GM23338 (cell line): ENCODE measurements around the gene SNTB2. TPM values are rescaled to one million over a fixed set of nuclear protein-coding genes. Genes with fewer than 3 reads are reported as not detected.

Experiments
- ATAC-seq: fragments of 200-7000 bp; cut with Tn5 transposase; 3 replicates; pipeline ENCODE4 v1.9.1; 2020
- DNase-seq: peaks from one replicate; pipeline ENCODE4 v3.0.0-alpha.2; 2015; ENCODE audit warnings: low spot score
- H2AFZ ChIP-seq: fragments of 200-600 bp; sonication (generic); 2 replicates; pipeline ENCODE4 v1.8.0; 2016; ENCODE audit warnings: antibody characterized with exemption, mild to moderate bottlenecking, moderate library complexity
- H3F3A ChIP-seq: fragments of 200-600 bp; sonication (generic); replicated peaks from 2 replicates; pipeline ENCODE4 v1.8.0; 2017; ENCODE audit warnings: antibody characterized with exemption, mixed run types, low read depth
- H3K27ac ChIP-seq: fragments of 200-600 bp; sonication (generic); 2 replicates; pipeline ENCODE4 v1.6.1; 2016; ENCODE audit warnings: low read depth
- H3K27me3 ChIP-seq: fragments of 200-600 bp; sonication (generic); 2 replicates; pipeline ENCODE4 v1.8.0; 2016; ENCODE audit warnings: mild to moderate bottlenecking, mixed run types, moderate library complexity; ENCODE audit not compliant: insufficient read depth
- H3K36me3 ChIP-seq: fragments of 200-600 bp; sonication (generic); 2 replicates; pipeline ENCODE4 v1.8.0; 2016; ENCODE audit warnings: mild to moderate bottlenecking; ENCODE audit not compliant: insufficient read depth
- H3K4me1 ChIP-seq: fragments of 200-600 bp; sonication (generic); 2 replicates; pipeline ENCODE4 v1.8.0; 2016; ENCODE audit warnings: mild to moderate bottlenecking, moderate library complexity; ENCODE audit not compliant: insufficient read depth
- H3K4me2 ChIP-seq: fragments of 200-600 bp; sonication (generic); 2 replicates; pipeline ENCODE4 v1.7.1; 2017; ENCODE audit warnings: mixed run types
- H3K4me3 ChIP-seq: fragments of 200-600 bp; sonication (generic); 2 replicates; pipeline ENCODE4 v1.6.1; 2016; ENCODE audit warnings: mixed run types
- H3K79me2 ChIP-seq: fragments of 200-600 bp; sonication (generic); replicated peaks from 2 replicates; pipeline ENCODE4 v1.8.0; 2017; ENCODE audit warnings: mild to moderate bottlenecking; ENCODE audit not compliant: insufficient read depth
- H3K9me2 ChIP-seq: fragments of 200-600 bp; sonication (generic); 2 replicates; pipeline ENCODE4 v1.8.0; 2017; ENCODE audit not compliant: insufficient read depth
- H4K20me1 ChIP-seq: fragments of 200-600 bp; sonication (generic); replicated peaks from 2 replicates; pipeline ENCODE4 v1.8.0; 2017; ENCODE audit warnings: mild to moderate bottlenecking; ENCODE audit not compliant: insufficient read depth
- H3K27ac Mint-ChIP-seq: 2 replicates; pipeline ENCODE4 v1.8.0; 2020; ENCODE audit warnings: inconsistent platforms, mild to moderate bottlenecking, moderate library complexity, mixed read lengths
- H3K27me3 Mint-ChIP-seq: 3 replicates; pipeline ENCODE4 v1.8.0; 2022; ENCODE audit warnings: low read depth, mild to moderate bottlenecking, moderate library complexity, mixed read lengths, inconsistent platforms; ENCODE audit not compliant: insufficient read depth, poor library complexity
- H3K36me3 Mint-ChIP-seq: 3 replicates; pipeline ENCODE4 v1.8.0; 2021; ENCODE audit warnings: low read depth, mild to moderate bottlenecking, inconsistent platforms, moderate library complexity, mixed read lengths
- H3K4me1 Mint-ChIP-seq: 3 replicates; pipeline ENCODE4 v1.8.0; 2020; ENCODE audit warnings: mild to moderate bottlenecking, inconsistent platforms, mixed read lengths
- H3K4me3 Mint-ChIP-seq: 3 replicates; pipeline ENCODE4 v1.8.0; 2021; ENCODE audit warnings: moderate library complexity, mild to moderate bottlenecking, inconsistent platforms, mixed read lengths
- H3K9me3 Mint-ChIP-seq: 3 replicates; pipeline ENCODE4 v1.8.0; 2020; ENCODE audit warnings: moderate library complexity, mild to moderate bottlenecking, inconsistent platforms, mixed read lengths
- EZH2 ChIP-seq: fragments of 200-600 bp; sonication (generic); IDR thresholded peaks from one replicate; pipeline ENCODE4 v1.8.0; 2017; ENCODE audit warnings: antibody characterized with exemption, mild to moderate bottlenecking, low read depth; ENCODE audit not compliant: unreplicated experiment
- EZH2phosphoT487 ChIP-seq: fragments of 200-600 bp; sonication (generic); IDR thresholded peaks from one replicate; pipeline ENCODE4 v1.8.1; 2018; ENCODE audit warnings: antibody characterized with exemption; ENCODE audit not compliant: unreplicated experiment
- POLR2AphosphoS5 ChIP-seq: IDR thresholded peaks from 2 replicates; pipeline ENCODE4 v1.6.1; 2016; ENCODE audit warnings: antibody characterized with exemption, low read depth
- STAT1 ChIP-seq: IDR thresholded peaks from one replicate; pipeline ENCODE4 v1.6.1; 2016; ENCODE audit warnings: antibody characterized with exemption; ENCODE audit not compliant: unreplicated experiment
- ZNF114 ChIP-seq: fragments of 250-450 bp; sonication (Bioruptor Pico); IDR thresholded peaks from 2 replicates; pipeline ENCODE4 v1.5.0; 2020; ENCODE audit warnings: mild to moderate bottlenecking, moderate library complexity
- ZNF331 ChIP-seq: fragments of 250-450 bp; sonication (Bioruptor Pico); IDR thresholded peaks from 2 replicates; pipeline ENCODE4 v1.5.0; 2020; ENCODE audit warnings: low read depth, mild to moderate bottlenecking, moderate library complexity
- polyA plus RNA-seq: library from polyadenylated mRNA; unstranded; fragments of >200 nt; fragmentation: Nextera tagmentation; extraction: Ambion mirVana; gene quantifications from 2 replicates; pipeline ENCODE4 v1.2.1, GENCODE V29; 2016
- total RNA-seq: library from RNA; depleted of rRNA; stranded (reverse); fragments of >200 nt; shearing (Covaris generic); gene quantifications from 2 replicates; pipeline ENCODE4 v1.2.3, GENCODE V29; 2014
- TF ChIP-seq, protein P1 (sequence below): IDR thresholded peaks from one replicate; pipeline ENCODE4 v1.6.1; 2018; ENCODE audit warnings: antibody characterized with exemption; ENCODE audit not compliant: unreplicated experiment
- TF ChIP-seq, protein P2 (sequence below): IDR thresholded peaks from 2 replicates; pipeline ENCODE4 v1.6.1; 2016; ENCODE audit warnings: antibody characterized with exemption

The SNTB2 gene
- total and polyA plus RNA-seq, 2 experiments from 2014 or later, result 4.8 to 42.7 TPM

DNA sequence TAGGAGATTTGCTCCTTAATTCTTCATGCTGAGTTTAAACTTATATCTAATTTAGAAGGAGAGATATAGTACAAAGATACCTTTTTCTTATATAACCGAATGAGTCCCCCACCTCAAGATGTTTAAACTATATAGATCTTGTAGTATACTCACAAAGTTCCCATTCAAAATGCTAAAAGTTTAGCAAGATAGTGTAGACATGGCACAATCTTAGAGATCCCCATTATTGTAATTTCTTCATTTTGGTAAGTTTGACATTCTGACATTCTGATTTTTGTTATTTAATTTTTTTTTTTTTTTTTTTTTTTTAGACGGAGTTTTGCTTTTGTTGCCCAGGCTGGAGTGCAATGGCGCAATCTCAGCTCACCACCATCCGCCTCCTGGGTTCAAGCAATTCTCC lies 22.8 kb downstream of the SNTB2 start:
- no peak overlapping the region for H3K4me3 ChIP-seq
- TF ChIP-seq, protein P1, sequence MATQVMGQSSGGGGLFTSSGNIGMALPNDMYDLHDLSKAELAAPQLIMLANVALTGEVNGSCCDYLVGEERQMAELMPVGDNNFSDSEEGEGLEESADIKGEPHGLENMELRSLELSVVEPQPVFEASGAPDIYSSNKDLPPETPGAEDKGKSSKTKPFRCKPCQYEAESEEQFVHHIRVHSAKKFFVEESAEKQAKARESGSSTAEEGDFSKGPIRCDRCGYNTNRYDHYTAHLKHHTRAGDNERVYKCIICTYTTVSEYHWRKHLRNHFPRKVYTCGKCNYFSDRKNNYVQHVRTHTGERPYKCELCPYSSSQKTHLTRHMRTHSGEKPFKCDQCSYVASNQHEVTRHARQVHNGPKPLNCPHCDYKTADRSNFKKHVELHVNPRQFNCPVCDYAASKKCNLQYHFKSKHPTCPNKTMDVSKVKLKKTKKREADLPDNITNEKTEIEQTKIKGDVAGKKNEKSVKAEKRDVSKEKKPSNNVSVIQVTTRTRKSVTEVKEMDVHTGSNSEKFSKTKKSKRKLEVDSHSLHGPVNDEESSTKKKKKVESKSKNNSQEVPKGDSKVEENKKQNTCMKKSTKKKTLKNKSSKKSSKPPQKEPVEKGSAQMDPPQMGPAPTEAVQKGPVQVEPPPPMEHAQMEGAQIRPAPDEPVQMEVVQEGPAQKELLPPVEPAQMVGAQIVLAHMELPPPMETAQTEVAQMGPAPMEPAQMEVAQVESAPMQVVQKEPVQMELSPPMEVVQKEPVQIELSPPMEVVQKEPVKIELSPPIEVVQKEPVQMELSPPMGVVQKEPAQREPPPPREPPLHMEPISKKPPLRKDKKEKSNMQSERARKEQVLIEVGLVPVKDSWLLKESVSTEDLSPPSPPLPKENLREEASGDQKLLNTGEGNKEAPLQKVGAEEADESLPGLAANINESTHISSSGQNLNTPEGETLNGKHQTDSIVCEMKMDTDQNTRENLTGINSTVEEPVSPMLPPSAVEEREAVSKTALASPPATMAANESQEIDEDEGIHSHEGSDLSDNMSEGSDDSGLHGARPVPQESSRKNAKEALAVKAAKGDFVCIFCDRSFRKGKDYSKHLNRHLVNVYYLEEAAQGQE, result no peak
- no peak for TF ChIP-seq ZNF331 (CRISPR knock-in tag)
- peaks cover 9% of the 10 kb centered on the region for H4K20me1 ChIP-seq
- no peak for DNase-seq
- no peaks in the 10 kb centered on the region for H3K27me3 ChIP-seq
- Mint-ChIP-seq H3K27ac (no peak overlapping the region), H3K36me3 (no peaks in the 10 kb centered on the region; the same call in 2 of the 3 replicates), H3K4me1 (no peaks in the 10 kb centered on the region), H3K4me3 (no peak overlapping the region), H3K27me3 (peaks cover 1% of the 10 kb centered on the region), H3K9me3 (no peaks in the 10 kb centered on the region)
- H3K4me2 ChIP-seq, result no peak overlapping the region
- no peaks in the 10 kb centered on the region for H3K9me2 ChIP-seq
- H3K4me1 ChIP-seq, result no peaks in the 10 kb centered on the region
- ATAC-seq, result no peak
- H3K79me2 ChIP-seq, result peaks cover 28% of the 10 kb centered on the region
- H3K27ac ChIP-seq, result no peak overlapping the region
- no peaks in the 10 kb centered on the region for H3F3A ChIP-seq
- no peak overlapping the region for H2AFZ ChIP-seq
- H3K36me3 ChIP-seq, result no peaks in the 10 kb centered on the region

DNA sequence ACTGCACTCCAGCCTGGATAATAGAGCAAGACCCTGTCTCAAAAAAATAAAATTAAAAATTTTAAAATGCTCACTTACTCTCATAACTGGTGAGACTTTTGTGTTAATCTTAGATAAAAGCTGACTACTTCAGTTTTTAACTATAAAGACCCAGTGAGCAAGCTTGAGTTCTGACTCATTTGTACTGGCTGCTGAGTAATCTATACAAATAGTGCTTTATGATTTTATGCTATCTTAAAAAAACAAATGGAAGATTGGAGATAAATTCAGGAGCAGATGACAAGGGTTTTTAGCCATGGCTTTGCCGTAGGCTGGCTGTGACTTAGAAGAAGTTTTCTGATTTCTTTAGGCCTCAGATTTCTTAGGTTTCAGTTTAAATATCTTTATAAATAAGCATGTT lies 30.5 kb downstream of the SNTB2 start:
- DNase-seq (no peak), ATAC-seq (no peak)
- Histone ChIP-seq H3K36me3 (no peaks in the 10 kb centered on the region; the same call in 1 of the 2 replicates), H3K27me3 (no peaks in the 10 kb centered on the region), H3K27ac (no peak overlapping the region), H3K4me1 (no peaks in the 10 kb centered on the region), H3K9me2 (no peaks in the 10 kb centered on the region), H2AFZ (no peak overlapping the region), H3F3A (no peaks in the 10 kb centered on the region), H3K4me2 (no peak overlapping the region), H3K79me2 (peaks cover 75% of the 10 kb centered on the region), H3K4me3 (no peak overlapping the region), H4K20me1 (peaks cover 4% of the 10 kb centered on the region)
- Mint-ChIP-seq H3K4me1 (no peaks in the 10 kb centered on the region), H3K4me3 (no peak overlapping the region), H3K36me3 (no peaks in the 10 kb centered on the region), H3K27me3 (no peaks in the 10 kb centered on the region), H3K27ac (no peak overlapping the region), H3K9me3 (no peaks in the 10 kb centered on the region)
- no peak for TF ChIP-seq ZNF114
- TF ChIP-seq ZNF331 (CRISPR knock-in tag), result no peak
- TF ChIP-seq, protein P1, result no peak
- TF ChIP-seq POLR2AphosphoS5, result no peak
- TF ChIP-seq EZH2, result no peak
- TF ChIP-seq STAT1, result no peak
- TF ChIP-seq, protein P2, sequence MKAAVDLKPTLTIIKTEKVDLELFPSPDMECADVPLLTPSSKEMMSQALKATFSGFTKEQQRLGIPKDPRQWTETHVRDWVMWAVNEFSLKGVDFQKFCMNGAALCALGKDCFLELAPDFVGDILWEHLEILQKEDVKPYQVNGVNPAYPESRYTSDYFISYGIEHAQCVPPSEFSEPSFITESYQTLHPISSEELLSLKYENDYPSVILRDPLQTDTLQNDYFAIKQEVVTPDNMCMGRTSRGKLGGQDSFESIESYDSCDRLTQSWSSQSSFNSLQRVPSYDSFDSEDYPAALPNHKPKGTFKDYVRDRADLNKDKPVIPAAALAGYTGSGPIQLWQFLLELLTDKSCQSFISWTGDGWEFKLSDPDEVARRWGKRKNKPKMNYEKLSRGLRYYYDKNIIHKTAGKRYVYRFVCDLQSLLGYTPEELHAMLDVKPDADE, result no peak
- TF ChIP-seq EZH2phosphoT487, result no peak
